DMS53 treated with DMSO at 0.1 percent for 48 hours (cell line): ENCODE results near the gene ICA1.

ENCODE experiments used
- DNase-seq: peaks from one replicate; lab custom pipeline; 2025; ENCODE audit not compliant: unreplicated experiment; lab: John Stamatoyannopoulos, UW

ICA1 gene

DNA sequence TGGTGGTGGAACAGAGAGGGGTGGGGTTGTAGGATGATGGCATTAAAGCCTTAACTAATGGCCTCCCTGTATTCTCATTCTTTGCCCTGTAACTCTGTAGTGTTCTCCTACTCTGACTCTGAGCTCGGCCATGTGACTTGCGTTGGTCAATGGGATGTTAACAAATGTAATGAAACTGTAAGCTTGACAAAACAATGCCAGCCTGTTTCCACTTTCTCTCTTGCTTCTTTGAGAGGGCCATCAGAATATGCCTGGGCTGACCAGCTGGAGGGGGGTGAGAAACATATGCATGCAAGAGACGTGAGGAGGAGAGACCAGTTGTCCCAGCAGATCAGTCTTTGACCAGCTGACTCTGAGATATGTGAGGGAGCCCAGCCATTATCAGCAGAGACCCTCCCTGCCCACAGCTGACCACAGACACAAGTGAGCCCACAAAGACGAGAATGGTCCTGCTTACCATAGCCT, 100.6 kb downstream of the ICA1 start:
- no peak for DNase-seq

DNA sequence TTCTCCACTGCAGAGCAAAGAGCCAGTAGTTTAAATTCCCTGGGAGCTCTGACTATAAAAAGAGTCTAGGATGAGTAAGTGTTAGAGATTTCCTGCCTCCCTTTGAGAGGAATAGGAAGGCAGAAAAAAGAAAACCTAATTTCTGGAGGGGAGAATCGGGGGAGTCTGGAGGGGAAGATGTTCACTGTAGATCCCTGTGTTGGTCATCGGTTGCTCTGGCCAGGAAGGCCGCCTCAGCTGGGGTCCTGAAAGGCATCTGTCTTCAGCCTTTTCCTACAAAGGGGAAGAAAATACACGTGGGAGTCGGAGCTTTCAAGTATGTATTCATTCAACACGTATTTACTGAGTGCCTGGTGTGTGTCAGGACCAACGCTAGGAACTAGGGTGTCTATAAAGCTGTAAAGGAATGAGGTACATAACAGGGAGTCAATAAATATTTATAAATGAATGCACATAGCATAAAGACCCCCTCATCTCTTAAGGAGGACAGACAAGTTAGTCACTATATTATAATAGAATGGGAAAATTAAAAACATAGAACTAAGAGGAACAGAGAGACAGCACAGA, 101.1 kb downstream of the ICA1 start:
- no peak for DNase-seq

- no peak for DNase-seq
These were observed 101.7 kb downstream of the ICA1 start for GRCh38 chr7:8160250-8160649.

- no peak for DNase-seq
These were observed 102.4 kb downstream of the ICA1 start for GRCh38 chr7:8159595-8159994.

- DNase-seq, result no peak
These were observed 104.7 kb downstream of the ICA1 start for GRCh38 chr7:8157296-8157695.

- no peak for DNase-seq
These were observed 106.1 kb downstream of the ICA1 start for GRCh38 chr7:8155836-8156235.

DNA sequence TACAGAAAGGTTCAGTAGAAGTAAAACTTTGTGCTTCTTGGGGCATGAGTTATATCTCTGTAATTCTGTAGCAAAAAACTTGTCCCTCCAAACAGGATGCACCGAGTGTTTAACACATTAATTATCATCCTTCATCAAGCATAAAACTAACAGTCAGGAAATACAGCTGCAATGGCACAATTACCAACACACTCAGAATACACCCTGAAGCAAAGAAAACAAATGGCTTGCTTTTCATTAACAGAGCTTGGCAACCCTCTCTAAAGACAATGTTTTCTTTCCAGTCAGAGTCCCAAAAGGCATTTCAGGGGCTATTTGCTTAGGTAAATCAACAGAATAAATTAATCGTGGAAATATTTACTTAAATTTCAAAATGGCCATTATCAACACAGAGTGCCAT, 107.7 kb downstream of the ICA1 start:
- no peak for DNase-seq

GRCh38 chr7:8152489-8153192, 109.3 kb downstream of the ICA1 start:
- no peak for DNase-seq

DNA sequence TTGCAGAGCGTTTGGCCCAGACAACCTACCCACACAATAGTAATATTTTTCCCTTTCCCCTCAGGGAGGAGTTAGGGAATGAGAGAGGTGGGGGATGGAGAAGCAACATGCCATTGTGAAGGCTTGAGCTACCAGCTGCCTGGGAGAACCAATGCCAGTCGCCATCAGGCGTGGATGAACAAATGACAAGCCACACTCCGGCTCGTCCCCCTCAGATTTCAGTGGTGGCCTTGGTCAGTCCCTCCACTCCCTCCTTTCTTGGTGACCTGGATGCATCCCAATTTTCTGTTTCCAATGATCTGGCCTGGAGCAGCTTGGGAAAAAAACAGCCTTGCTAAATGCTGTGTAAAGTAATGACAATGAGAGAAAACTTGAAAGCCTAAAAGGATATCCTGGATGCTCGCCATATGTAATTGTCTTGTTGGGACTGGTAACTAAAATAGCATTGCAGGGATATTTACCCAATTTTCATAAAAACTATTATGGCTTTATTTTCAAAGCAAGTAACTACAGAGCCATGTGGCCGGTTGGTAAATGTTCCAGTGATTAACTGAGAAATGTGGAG, 110.7 kb downstream of the ICA1 start:
- no peak for DNase-seq

DNA sequence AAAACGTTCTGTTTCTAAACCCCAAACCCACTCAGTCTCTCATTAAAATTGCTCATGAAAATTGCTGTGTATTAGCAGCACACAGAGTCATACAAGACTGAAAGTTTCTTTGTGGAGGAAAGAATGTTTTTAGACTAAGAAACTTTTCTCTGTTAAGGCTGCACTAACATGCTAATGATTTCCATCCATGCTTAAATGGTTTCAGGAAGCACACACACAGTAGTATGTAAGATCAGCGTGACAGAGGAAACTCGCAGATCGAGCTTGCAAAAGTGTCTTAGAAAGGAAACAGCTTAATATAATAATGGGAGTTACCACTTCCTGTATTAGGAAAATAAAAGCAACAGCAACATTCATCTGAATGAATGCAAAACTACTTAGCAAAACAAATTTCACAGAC, 112.7 kb downstream of the ICA1 start:
- DNase-seq, result no peak

DNA sequence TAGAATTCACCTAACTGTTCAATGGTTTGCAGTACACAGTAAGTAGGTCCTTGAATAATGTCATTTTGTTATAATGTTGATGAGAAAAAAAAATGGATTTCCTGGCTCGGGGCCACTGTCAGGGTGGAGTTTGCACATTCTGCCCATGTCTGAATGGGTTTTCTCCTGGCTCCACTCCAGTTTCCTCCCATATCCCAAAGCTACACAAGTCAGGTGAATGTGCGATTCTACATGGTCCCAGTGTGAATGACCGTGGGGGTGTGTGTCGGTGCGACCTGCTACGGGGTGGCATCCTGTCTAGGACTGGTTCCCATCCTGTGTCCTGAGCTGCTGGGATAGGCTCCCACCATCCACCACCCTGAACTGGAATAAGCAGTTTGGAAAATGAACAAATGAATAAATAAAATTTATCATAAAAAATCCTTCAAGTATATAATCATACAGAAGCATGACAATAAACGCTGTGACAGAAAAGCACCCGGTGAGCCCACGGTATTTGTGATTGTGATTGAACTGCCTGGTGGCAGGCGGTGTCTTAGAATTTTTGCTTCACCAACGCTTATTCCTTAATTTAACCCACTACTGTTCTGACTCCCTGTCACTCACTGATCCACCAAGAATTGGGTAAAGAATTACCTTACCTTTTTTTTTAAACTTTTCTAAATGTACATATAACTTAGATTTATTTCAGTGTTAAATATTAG, 114.1 kb downstream of the ICA1 start:
- no peak for DNase-seq

DNA sequence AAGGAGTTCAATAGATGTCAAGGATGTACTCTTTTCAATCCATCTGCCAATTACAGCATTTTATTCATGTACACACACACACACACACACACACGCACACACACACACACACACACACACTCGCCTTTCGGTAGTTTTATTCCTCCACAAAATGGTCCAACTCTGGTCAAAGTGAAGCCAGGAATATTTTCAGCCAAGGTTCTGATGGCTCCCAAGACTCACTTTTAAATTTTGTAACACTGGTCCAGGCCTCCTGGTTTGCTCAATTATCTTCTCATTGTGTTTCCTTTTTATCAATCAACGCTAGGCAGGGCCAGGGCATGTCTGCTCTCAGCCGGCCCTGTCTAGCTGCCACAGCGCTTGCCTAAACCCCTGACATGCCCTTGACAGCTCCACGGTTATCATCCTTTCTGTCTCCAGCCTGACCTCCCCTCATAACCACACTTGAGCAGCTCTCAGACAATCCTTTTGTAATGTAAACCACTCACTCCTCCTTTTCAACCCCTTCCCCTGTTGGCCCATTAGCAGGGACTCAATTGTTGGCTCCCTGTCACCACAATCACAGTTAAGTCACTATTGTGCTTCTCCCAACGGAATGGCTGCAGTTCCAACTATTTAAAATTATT, 115.1 kb downstream of the ICA1 start:
- DNase-seq, result no peak

GRCh38 chr7:8146106-8146787, 115.7 kb downstream of the ICA1 start:
- no peak for DNase-seq

- no peak for DNase-seq
These were observed 117.1 kb downstream of the ICA1 start for GRCh38 chr7:8144856-8145255.

DNA sequence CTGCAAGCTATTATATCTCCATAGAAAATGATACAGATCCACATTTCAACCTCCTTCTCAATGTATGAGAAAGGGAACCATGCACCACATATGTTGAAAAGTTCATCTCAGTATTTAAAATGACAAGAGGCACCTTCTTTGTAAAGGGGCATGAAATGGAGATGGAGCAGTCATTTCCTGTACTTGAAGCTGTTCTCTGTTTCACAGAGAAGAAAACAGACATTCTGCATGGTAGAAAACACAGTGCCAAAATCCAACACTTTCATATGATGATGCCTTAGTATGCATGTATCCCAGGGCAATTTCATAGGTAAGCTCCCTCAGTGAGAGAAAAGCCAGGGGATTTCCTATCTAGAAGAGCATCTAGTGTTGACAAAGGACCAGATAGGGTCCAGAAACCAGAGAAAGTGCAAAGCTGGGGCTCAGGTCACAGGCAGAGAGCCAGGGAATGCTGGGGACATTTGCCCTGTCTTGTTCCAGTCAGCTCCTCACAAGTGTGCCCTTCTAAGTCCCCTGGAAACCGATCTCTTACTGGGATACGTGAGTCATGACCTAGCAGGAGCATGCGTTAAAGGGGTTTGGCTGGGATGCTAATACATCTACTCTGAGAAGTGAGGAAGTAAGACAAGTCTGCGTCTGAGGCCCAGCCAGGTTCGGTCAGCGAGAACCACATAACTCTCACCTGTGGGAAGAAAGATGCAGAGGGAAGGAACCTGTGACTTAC, 118.7 kb downstream of the ICA1 start:
- DNase-seq, result no peak

GRCh38 chr7:8142477-8142876, 119.5 kb downstream of the ICA1 start:
- DNase-seq, result no peak

GRCh38 chr7:8141070-8141469, 120.9 kb downstream of the ICA1 start:
- no peak for DNase-seq

- no peak for DNase-seq
These were observed 125.8 kb downstream of the ICA1 start for GRCh38 chr7:8136051-8136730.

- DNase-seq, result no peak
These were observed 126.5 kb downstream of the ICA1 start for GRCh38 chr7:8135417-8135816.
